D721Med (cell line): ENCODE measurements around the gene BCO2.

Experiments used
- DNase-seq: peaks from one replicate; pipeline ENCODE4 v3.0.0; 2011; ENCODE audit warnings: low spot score; ENCODE audit not compliant: insufficient read length
- FAIRE-seq: peaks from 2 replicates; lab custom pipeline; 2011; peaks lifted over from hg19 to GRCh38; lab: Jason Lieb, UNC
- CTCF ChIP-seq: IDR thresholded peaks from 2 replicates; pipeline ENCODE4 v1.5.1; 2012; ENCODE audit warnings: mild to moderate bottlenecking, control low read depth; ENCODE audit not compliant: insufficient read depth; ENCODE audit errors: missing control alignments

Gene BCO2

DNA sequence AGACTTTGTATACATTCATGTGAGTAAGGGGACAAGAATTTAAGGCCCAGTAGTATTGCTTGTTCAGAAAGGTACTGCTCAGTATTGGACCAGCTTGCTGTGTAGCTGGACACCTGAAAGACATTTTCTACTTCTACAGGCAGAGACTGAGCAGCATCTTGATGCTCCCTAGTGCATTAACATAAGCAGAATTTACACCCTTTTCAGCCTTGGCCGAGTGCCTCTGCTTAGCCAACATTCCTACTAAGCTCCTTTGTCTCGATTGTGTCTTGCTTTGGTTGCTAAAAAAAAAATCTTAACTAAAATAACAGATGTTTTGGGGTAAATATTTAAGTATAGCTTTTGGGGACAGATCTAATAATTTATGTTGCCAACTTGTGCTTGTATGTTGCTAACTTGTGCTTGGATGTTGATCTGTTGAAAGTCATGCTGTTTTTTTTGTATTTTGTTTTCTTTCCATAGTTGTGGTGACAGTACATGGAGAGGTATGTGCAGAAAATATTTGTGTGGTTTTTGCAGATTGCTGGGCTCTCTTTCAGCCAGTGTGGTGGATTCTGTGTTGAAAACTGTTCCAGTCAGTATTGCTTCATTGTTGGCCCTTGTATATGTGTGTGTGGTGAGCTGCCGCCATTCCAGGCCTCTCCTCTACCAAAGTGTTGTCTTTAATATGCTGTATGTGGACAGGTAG, 54.6 kb downstream of the BCO2 start:
- DNase-seq (no peak), FAIRE-seq (no peak)
- no peak for TF ChIP-seq CTCF

DNA sequence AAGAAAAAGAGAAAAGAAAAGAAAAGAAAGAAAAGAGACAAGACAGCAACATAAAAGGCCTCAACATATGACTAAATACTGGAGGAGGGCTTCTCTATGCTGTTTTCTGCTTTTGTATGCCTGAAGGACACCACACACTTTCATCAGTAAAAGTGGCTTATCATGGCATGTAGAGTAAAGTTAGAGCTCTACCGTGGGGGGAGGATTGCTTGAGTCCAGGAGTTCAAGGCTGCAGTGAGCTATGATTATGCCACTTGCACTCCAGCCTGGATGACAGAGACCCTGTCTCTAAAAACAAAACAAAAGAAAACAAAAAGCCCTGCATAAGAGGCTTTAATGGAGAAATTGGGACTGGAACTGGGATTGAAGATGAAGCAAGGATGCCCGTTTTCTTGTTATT, 56.6 kb downstream of the BCO2 start:
- FAIRE-seq (no peak), DNase-seq (no peak)

DNA sequence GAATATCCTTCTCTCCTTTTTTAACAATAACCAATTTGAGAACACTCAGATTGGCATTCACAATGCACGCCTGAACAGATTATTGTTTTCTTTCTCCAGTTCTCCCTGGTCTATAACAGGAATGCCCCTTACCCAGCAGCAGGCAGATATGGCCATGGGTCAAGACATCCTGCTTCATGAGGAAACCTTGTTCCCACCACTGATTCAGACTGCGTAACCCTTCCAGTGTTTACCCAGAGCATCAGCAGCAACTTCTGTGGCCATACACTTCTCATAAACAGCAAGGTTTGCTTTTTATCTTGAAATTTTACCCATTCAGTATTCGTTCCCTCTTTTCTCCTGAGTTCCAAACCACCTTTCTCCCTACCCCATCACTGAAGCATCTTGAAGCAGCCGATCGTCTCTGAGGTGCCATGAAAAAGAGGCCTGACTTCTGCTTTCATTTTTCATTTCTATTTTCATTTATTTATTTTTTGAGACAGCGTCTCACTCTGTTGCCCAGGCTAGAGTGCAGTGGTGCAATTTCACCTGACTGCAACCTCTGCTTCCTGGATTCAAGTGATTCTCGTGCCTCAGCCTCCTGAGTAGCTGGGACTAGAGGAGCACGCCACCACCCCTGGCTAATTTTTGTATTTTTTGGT, 60.6 kb downstream of the BCO2 start:
- no peak for DNase-seq
- no peak for FAIRE-seq
- TF ChIP-seq CTCF = no peak

More for the DNA sequence above, 56.6 kb downstream of the BCO2 start:
- TF ChIP-seq CTCF = no peak

DNA sequence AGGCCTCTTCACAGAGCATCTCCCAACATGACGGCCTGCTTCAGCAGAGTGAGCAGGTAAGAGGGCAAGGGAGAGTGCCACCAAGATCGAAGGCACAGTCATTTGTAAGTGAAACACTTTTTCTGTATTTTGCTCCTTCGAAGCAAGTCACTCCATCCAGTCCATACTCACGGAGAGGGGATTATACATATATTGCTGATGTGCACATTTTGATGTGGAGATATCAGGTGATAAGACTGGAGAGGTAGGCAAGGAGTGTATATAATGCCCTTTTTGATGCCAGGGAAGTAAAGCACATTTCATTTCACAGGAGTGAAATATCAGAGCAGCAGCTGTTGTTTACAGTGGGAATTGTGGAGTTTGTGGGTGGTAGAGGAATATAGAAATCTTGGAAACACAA, 62.1 kb downstream of the BCO2 start:
- DNase-seq = no peak
- no peak for FAIRE-seq
- TF ChIP-seq CTCF = no peak

DNA sequence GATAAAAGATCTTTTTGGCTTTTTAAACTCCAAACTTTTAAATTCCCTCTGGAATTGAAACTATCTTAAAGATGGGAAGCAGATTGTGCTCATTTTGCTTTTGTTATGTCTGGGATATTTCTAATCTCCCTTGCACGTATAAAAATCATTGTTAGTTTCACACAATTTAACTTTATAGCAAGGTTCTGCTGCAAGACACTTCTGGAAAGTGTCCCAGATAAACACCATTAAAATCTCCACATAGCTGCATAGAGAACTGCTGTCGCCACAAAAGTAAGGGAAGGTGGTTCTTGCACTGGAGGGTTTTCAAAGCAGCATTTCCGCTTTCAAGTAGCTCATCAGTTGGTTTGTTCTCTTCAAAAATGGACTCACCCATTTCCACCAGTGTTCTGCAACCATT, 62.7 kb downstream of the BCO2 start:
- DNase-seq = no peak
- FAIRE-seq = no peak
- TF ChIP-seq CTCF = no peak

DNA sequence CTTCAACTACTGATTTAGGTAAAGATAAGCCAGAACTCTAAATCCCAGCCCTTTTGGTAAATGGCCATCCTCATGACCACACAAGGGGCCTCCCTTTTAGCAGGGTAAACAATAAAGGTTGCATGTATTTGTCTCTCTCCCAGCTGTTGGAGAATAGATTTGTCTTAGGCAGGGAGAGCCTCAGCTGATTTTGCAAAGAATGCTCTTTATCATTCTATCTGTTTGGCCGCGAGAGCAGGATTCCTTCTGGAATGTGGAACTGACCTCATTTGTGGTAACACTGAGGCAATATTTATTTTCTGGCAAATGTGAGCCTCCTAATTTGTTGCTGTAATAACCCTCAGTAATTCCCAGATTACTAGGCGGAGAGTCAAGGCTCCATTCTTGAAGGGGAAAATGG, 66.2 kb downstream of the BCO2 start:
- DNase-seq = no peak
- no peak for TF ChIP-seq CTCF
- FAIRE-seq = no peak

GRCh38 chr11:112247201-112247600, 71.9 kb downstream of the BCO2 start:
- DNase-seq = no peak
- no peak for TF ChIP-seq CTCF
- FAIRE-seq = no peak
